ENCODE results near the gene MRPS34. TPM values are rescaled to one million over a fixed set of nuclear protein-coding genes. Genes with fewer than 3 reads are reported as not detected.
A peak's percentile ranks its signal among the peaks of the same experiment; 100 is the strongest.

The MRPS34 gene
- total RNA-seq, 2 donors from 2014 or later, result 51.4 to 99.6 TPM

DNA sequence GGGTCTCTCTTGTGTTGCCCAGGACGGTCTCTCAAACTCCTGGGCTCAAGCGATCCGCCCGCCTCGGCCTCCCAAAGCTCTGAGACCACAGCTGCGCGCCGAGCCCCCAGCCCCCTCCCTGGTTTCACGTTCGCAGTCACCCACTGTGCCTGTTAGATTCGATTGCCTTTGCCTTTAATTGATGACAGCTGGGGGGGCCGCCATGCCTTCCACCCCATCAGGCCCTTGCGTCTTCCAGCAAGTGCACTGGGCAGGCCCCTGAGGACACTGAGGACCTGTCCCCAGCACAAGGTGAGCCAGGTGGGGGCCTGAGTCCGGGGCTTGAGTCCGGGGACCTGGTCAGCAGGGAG is 17.3 kb upstream of the MRPS34 start:
- WGBS, 2 donors, result 93% methylated on average over 15 of the region's 15 CpGs
- Histone ChIP-seq H3K4me1 (peaks cover 32% of the 10 kb centered on the region), H3K4me3 (no peak overlapping the region), H3K36me3 (replicated peaks in 1 of 2; ENCODE audit: insufficient read depth in 1 of 2, low read depth in 2 of 2) (peaks cover 0 to 6% of the 10 kb centered on the region in 2 donors), H3K27me3 (no peaks in the 10 kb centered on the region), H3K27ac (no peak overlapping the region), H3K9me3 (no peaks in the 10 kb centered on the region)
- TF ChIP-seq POLR2A (IDR thresholded peaks at IDR 0.05) (no peak), CTCF (IDR thresholded peaks at IDR 0.05) (no peak)
- intact Hi-C loops (cut with DNase I), result no loop called here
- no peak for ATAC-seq
- no peak for DNase-seq

- intact Hi-C loops (cut with DNase I), result no loop called here
- WGBS, 2 donors, result 88 to 90% methylated on average over 8 to 25 of the region's 25 CpGs
- TF ChIP-seq CTCF (IDR thresholded peaks at IDR 0.05), result no peak
- no peak for TF ChIP-seq POLR2A (IDR thresholded peaks at IDR 0.05)
- Histone ChIP-seq H3K9me3 (no peaks in the 10 kb centered on the region), H3K36me3 (replicated peaks in 1 of 2; ENCODE audit: insufficient read depth in 1 of 2, low read depth in 2 of 2) (peaks cover 0 to 6% of the 10 kb centered on the region in 2 donors), H3K27ac (no peak overlapping the region), H3K4me3 (no peak overlapping the region), H3K4me1 (peaks cover 32% of the 10 kb centered on the region), H3K27me3 (no peaks in the 10 kb centered on the region)
- ATAC-seq (no peak), DNase-seq (peak in 1 of 4 donors; percentile 13)
Measured at GRCh38 chr16:1789643-1790045, 16.7 kb upstream of the MRPS34 start.

- WGBS, 2 donors, result 63% methylated on average over 17 of the region's 19 CpGs; no CpG with 5 or more reads in 1 of the 2 donors
- no peak for ATAC-seq
- Histone ChIP-seq H3K4me3 (no peak overlapping the region), H3K27me3 (no peaks in the 10 kb centered on the region), H3K36me3 (replicated peaks in 1 of 2; ENCODE audit: insufficient read depth in 1 of 2, low read depth in 2 of 2) (peaks cover 0 to 6% of the 10 kb centered on the region in 2 donors), H3K9me3 (no peaks in the 10 kb centered on the region), H3K4me1 (peaks cover 32% of the 10 kb centered on the region), H3K27ac (no peak overlapping the region)
- intact Hi-C loops (cut with DNase I), result no loop called here
- TF ChIP-seq CTCF (IDR thresholded peaks at IDR 0.05) (no peak), POLR2A (IDR thresholded peaks at IDR 0.05) (no peak)
- peak in 1 of 4 donors; percentile 14 for DNase-seq
Measured at GRCh38 chr16:1788708-1789100, 15.8 kb upstream of the MRPS34 start.

DNA sequence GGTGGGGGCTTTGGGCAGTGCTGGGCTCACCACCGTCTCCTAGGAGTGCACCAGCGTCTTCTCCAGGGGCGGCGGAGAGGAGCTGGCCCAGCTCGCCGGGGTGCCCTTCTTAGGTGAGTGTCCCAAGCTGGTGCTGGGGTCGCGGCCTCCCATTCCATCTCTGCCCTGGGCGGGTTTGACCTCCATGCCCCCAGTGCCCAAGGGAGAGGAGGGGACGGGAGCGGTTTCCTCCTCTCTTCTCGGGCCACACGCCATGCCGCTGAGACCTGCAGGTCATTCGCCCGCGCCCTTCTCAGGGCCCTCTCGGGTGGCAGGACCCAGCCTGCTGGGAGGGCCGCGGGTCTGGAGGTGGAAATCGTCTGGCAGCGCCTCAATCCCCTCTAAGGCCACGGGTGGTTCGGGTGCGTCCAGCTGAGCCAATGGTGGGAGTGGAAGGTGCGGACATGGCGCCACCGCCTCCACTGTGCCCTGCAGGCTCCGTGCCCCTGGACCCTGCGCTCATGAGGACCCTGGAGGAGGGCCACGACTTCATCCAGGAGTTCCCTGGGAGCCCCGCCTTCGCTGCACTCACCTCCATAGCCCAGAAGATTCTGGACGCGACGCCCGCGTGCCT is 15.3 kb upstream of the MRPS34 start:
- Histone ChIP-seq H3K4me1 (peaks cover 30% of the 10 kb centered on the region), H3K27ac (no peak overlapping the region), H3K9me3 (no peaks in the 10 kb centered on the region), H3K4me3 (no peak overlapping the region), H3K27me3 (no peaks in the 10 kb centered on the region), H3K36me3 (replicated peaks in 1 of 2; ENCODE audit: insufficient read depth in 1 of 2, low read depth in 2 of 2) (peaks cover 0 to 6% of the 10 kb centered on the region in 2 donors)
- WGBS, 2 donors, result 90% methylated on average over 4 to 36 of the region's 38 CpGs
- TF ChIP-seq POLR2A (IDR thresholded peaks at IDR 0.05) (no peak), CTCF (IDR thresholded peaks at IDR 0.05) (no peak)
- DNase-seq (peak in 2 of 4 donors; percentile 6 to 9), ATAC-seq (no peak)
- intact Hi-C loops (cut with DNase I), result no loop called here

Data from body of pancreas (tissue), 4 donors.